HCT116 (cell line): ENCODE data around the gene TRRAP. TPM values are rescaled to one million over a fixed set of nuclear protein-coding genes. Genes with fewer than 3 reads are reported as not detected.

Experiments used
- ATAC-seq: fragments of 200-7000 bp; cut with Tn5 transposase; 2 replicates; pipeline ENCODE4 v1.9.1; 2020; ENCODE audit warnings: mild to moderate bottlenecking, moderate library complexity
- BruUV-seq: library from RNA; stranded (reverse); fragments of 400-500 nt; replicated peaks from 2 replicates; lab custom pipeline; 2021; lab: Mats Ljungman, UMichigan
- CTCF ChIA-PET: fragments of 300-600 bp; sonication (Branson Sonifier 250); formaldehyde crosslinking; loops from one replicate; lab custom pipeline; 2021; ENCODE audit warnings: antibody characterized with exemption; lab: Charles Lee
- POLR2A ChIA-PET: fragments of 300-600, 350-600 bp; sonication (Branson Sonifier 250); formaldehyde crosslinking; loops from one replicate; lab custom pipeline; 2021; ENCODE audit warnings: antibody characterized with exemption; lab: Charles Lee
- RAD21 ChIA-PET, 2 experiments: fragments of 300-600 bp; sonication (Branson Sonifier 250); formaldehyde crosslinking; loops; one replicate each; lab custom pipeline; 2023; ENCODE audit warnings: low total read pairs in 2 of 2; ENCODE audit not compliant: uncharacterized antibody in 2 of 2, unreplicated experiment in 2 of 2, low non-redundant PET in 1 of 2; lab: Charles Lee
- DNase-seq: peaks from one replicate; pipeline ENCODE4 v3.0.0-alpha.2; 2010; ENCODE audit warnings: low read depth, low spot score
- H2AFZ ChIP-seq: fragments of 200-600 bp; shearing (Covaris generic), sonication (generic); 2 replicates; pipeline ENCODE4 v1.6.1; 2017; ENCODE audit warnings: low read depth, mixed run types, mixed read lengths, antibody characterized with exemption, low read length; ENCODE audit not compliant: poor library complexity, severe bottlenecking
- H3K27ac ChIP-seq: 2 replicates; pipeline ENCODE4 v1.5.1; 2012; ENCODE audit warnings: low read depth, low read length
- H3K27me3 ChIP-seq: fragments of 200-600 bp; sonication (generic); 2 replicates; pipeline ENCODE4 v1.6.1; 2016; ENCODE audit warnings: mixed run types, low read length, mixed read lengths; ENCODE audit not compliant: insufficient read depth
- H3K36me3 ChIP-seq, 2 experiments: fragments of 200-500 bp in 1 of 2; fragments of 200-600 bp in 1 of 2; sonication (Bioruptor generic) in 1 of 2; sonication (generic) in 1 of 2; 2 replicates each; pipeline versions ENCODE4 v1.5.1 to v1.6.1; 2014 to 2016; ENCODE audit warnings: low read length in 2 of 2, inconsistent platforms in 1 of 2, mixed read lengths in 1 of 2, mixed run types in 1 of 2; ENCODE audit not compliant: insufficient read depth in 2 of 2, control insufficient read depth in 1 of 2
- H3K4me1 ChIP-seq, 2 experiments: fragments of 200-600 bp in 1 of 2; sonication (generic) in 1 of 2; 2 replicates each; pipeline versions ENCODE4 v1.5.1 to v1.6.1; 2012 to 2017; ENCODE audit warnings: low read length in 2 of 2, inconsistent platforms in 1 of 2, mild to moderate bottlenecking in 1 of 2, mixed read lengths in 1 of 2, mixed run types in 1 of 2, moderate library complexity in 1 of 2; ENCODE audit not compliant: insufficient read depth in 2 of 2, control insufficient read depth in 1 of 2
- H3K4me2 ChIP-seq: fragments of 200-600 bp; sonication (generic); 2 replicates; pipeline ENCODE4 v1.6.1; 2017; ENCODE audit warnings: mixed run types, low read length, mixed read lengths
- H3K4me3 ChIP-seq, 2 experiments: fragments of 200-600 bp in 1 of 2; sonication (generic) in 1 of 2; replicated peaks in 1 of 2; 2 replicates each; pipeline ENCODE4 v1.5.1; 2011 to 2016; ENCODE audit warnings: low read length in 2 of 2, control low read depth in 1 of 2, low read depth in 1 of 2, mild to moderate bottlenecking in 1 of 2, mixed read lengths in 1 of 2, mixed run types in 1 of 2
- H3K79me2 ChIP-seq: fragments of 200-600 bp; sonication (generic); 2 replicates; pipeline ENCODE4 v1.6.1; 2017; ENCODE audit warnings: mild to moderate bottlenecking, mixed run types, low read length, moderate library complexity, mixed read lengths; ENCODE audit not compliant: insufficient read depth
- H3K9ac ChIP-seq: fragments of 200-600 bp; sonication (generic); 2 replicates; pipeline ENCODE4 v1.6.1; 2016; ENCODE audit warnings: low read length, mixed read lengths
- H3K9me2 ChIP-seq: fragments of 200-600 bp; sonication (generic), shearing (Covaris generic); 2 replicates; pipeline ENCODE4 v1.6.1; 2017; ENCODE audit warnings: mixed run types, mild to moderate bottlenecking, moderate library complexity; ENCODE audit not compliant: insufficient read depth
- H3K9me3 ChIP-seq, 2 experiments: fragments of 200-500 bp in 1 of 2; fragments of 200-600 bp in 1 of 2; sonication (Bioruptor generic) in 1 of 2; sonication (generic) in 1 of 2; 2 replicates each; pipeline ENCODE4 v1.6.1; 2014 to 2017; ENCODE audit warnings: low read length in 2 of 2, mixed read lengths in 2 of 2, inconsistent platforms in 1 of 2, low read depth in 1 of 2, mild to moderate bottlenecking in 1 of 2, mixed run types in 1 of 2, moderate library complexity in 1 of 2; ENCODE audit not compliant: control insufficient read depth in 1 of 2, insufficient read depth in 1 of 2
- H4K20me1 ChIP-seq: fragments of 200-600 bp; sonication (generic), shearing (Covaris generic); 2 replicates; pipeline ENCODE4 v1.6.1; 2017; ENCODE audit warnings: mixed run types, mild to moderate bottlenecking, moderate library complexity; ENCODE audit not compliant: insufficient read depth
- ATF3 ChIP-seq: IDR thresholded peaks from 2 replicates; pipeline ENCODE4 v1.6.1; 2012
- CTCF ChIP-seq, 3 experiments: fragments of 200-600 bp in 1 of 3; sonication (generic) in 1 of 3; IDR thresholded peaks in 2 of 3; conservative IDR thresholded peaks in 1 of 3; 2 replicates each; pipeline ENCODE4 v1.5.1; 2012 to 2017; ENCODE audit warnings: low read depth in 2 of 3, low read length in 2 of 3, antibody characterized with exemption in 1 of 3, borderline replicate concordance in 1 of 3, control low read depth in 1 of 3, mild to moderate bottlenecking in 1 of 3, mixed read lengths in 1 of 3, mixed run types in 1 of 3, moderate library complexity in 1 of 3; ENCODE audit not compliant: insufficient read depth in 1 of 3
- EGR1 ChIP-seq: IDR thresholded peaks from 2 replicates; pipeline ENCODE4 v1.6.1; 2012; ENCODE audit warnings: low read depth
- EZH2phosphoT487 ChIP-seq: fragments of 200-600 bp; IDR thresholded peaks from 2 replicates; pipeline ENCODE4 v1.6.1; 2018; ENCODE audit warnings: antibody characterized with exemption, borderline replicate concordance
- POLR2A ChIP-seq: IDR thresholded peaks from 2 replicates; pipeline ENCODE4 v1.7.0; 2011; ENCODE audit warnings: borderline replicate concordance; ENCODE audit not compliant: insufficient read depth, insufficient read length; ENCODE audit errors: extremely low read depth
- SP1 ChIP-seq: IDR thresholded peaks from 2 replicates; pipeline ENCODE4 v1.6.1; 2012; ENCODE audit warnings: low read depth
- YY1 ChIP-seq: IDR thresholded peaks from 2 replicates; pipeline ENCODE4 v1.6.1; 2011; ENCODE audit warnings: low read length, low read depth, moderate library complexity, mild to moderate bottlenecking; ENCODE audit not compliant: insufficient replicate concordance; ENCODE audit errors: extremely low read depth
- intact Hi-C: fragments of 100-400 bp; cut with micrococcal nuclease; formaldehyde crosslinking; loops from 2 replicates; pipeline ENCODE4 v1.10.0; 2022
- total RNA-seq: library from RNA; stranded (reverse); gene quantifications from one replicate; pipeline ENCODE4 v1.2.1, GENCODE V29; 2021; ENCODE audit not compliant: unreplicated experiment

TRRAP gene
- total RNA-seq, 1 experiment from 2014 or later = 44.5 TPM

GRCh38 chr7:99002148-99002826 is 124.0 kb downstream of the TRRAP start:
- Histone ChIP-seq H3K4me3 (no peak overlapping the region), H3K4me1 (no peaks in the 10 kb centered on the region), H3K9me2 (no peaks in the 10 kb centered on the region), H3K27ac (no peak overlapping the region), H2AFZ (no peak overlapping the region), H3K9me3 (no peaks in the 10 kb centered on the region), H3K9ac (no peak overlapping the region), H3K36me3 (peaks cover 29 to 53% of the 10 kb centered on the region in 2 experiments), H3K4me2 (no peak overlapping the region)
- POLR2A ChIA-PET = no interaction called here
- CTCF ChIA-PET = no interaction called here
- no peak for ATAC-seq
- RAD21 ChIA-PET = no interaction called here
- TF ChIP-seq CTCF (IDR thresholded peaks at IDR 0.05 in 2 of 3, conservative IDR thresholded peaks at IDR 0.05 in 1 of 3; ENCODE audit: borderline replicate concordance in 1 of 3, insufficient read depth in 1 of 3, low read depth in 2 of 3, low read length in 2 of 3) (no peak), YY1 (no peak), ATF3 (no peak), EGR1 (no peak), SP1 (no peak), POLR2A (no peak), EZH2phosphoT487 (no peak)
- TF ChIP-seq, all 23 proteins: peak for 0
- BruUV-seq = no TSS peak
- Histone ChIP-seq H4K20me1 (no peaks in the 10 kb centered on the region), H3K27me3 (no peaks in the 10 kb centered on the region), H3K79me2 (no peaks in the 10 kb centered on the region)
- intact Hi-C loops = no loop called here
- no peak for DNase-seq
